ENCODE data around the gene NAPA.

Gene NAPA

DNA sequence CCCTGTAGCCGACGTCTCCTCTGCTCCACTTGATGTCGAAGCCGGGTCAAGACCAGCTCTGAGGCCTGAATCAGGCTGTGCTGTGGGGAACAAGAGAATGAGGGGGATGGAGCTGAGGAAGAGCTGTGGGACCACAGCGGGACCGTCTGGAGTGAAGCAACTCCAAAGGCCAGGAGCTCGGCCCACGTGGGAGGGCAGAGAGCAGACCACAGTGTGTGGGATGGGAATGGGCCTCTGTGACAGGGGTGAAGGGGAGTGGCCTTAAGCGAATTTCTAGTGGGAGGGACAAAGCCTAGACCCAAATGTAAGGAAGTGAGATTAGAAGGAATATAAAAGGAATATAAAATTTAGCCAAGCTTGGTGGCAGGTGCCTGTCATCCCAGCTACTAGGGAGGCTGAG lies 39.4 kb downstream of the NAPA start:
- TF ChIP-seq CTCF (IDR thresholded peaks at IDR 0.05): no peak
- H3K27me3 ChIP-seq: peaks cover 42% of the 10 kb centered on the region
- no peaks in the 10 kb centered on the region for H3K36me3 ChIP-seq
- no peaks in the 10 kb centered on the region for H3K9me3 ChIP-seq
- H3K27ac ChIP-seq: no peak overlapping the region
- H3K4me3 ChIP-seq (ENCODE audit: low read depth in 1 of 2, low read length in 1 of 2): no peak overlapping the region
- no peaks in the 10 kb centered on the region for H3K4me1 ChIP-seq (ENCODE audit: control insufficient read depth in 1 of 2, insufficient read depth in 1 of 2, low read depth in 1 of 2, low read length in 1 of 2)

DNA sequence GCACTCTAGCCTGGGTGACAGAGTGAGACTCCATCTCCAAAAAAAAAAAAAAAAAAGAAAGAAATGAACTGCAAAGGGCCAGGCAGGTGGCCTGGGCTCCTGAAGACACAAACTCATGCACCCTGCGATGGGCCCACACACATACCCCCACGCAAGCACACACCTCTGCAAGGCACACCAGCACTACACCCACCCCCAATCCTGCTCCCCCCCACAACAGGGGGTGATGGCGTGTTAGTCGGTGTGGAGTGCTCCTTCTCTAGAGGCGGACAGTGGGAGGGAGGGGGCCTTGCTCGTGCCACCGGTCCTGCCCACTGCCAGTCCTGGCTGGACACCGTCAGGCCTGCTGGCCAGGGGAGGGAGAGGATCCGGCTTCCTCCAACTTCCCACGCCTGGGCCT lies 41.5 kb downstream of the NAPA start:
- Histone ChIP-seq H3K9me3 (no peaks in the 10 kb centered on the region), H3K4me1 (ENCODE audit: control insufficient read depth in 1 of 2, insufficient read depth in 1 of 2, low read depth in 1 of 2, low read length in 1 of 2) (no peaks in the 10 kb centered on the region), H3K27ac (no peak overlapping the region), H3K4me3 (ENCODE audit: low read depth in 1 of 2, low read length in 1 of 2) (no peak overlapping the region), H3K27me3 (peaks cover 48% of the 10 kb centered on the region), H3K36me3 (no peaks in the 10 kb centered on the region)
- TF ChIP-seq CTCF (IDR thresholded peaks at IDR 0.05): no peak

GRCh38 chr19:47471733-47472457 lies 43.0 kb downstream of the NAPA start, which contains the start of gene SLC8A2:
Gene SLC8A2 (minus strand): TSS chr19:47471893. CDS start chr19:47466403, 5,490 bp downstream.
- Histone ChIP-seq H3K27ac (no peak within 1 kb of the TSS), H3K27me3 (peaks cover 62% of the 10 kb centered on the region), H3K36me3 (no peaks in the 10 kb centered on the region), H3K4me3 (ENCODE audit: low read depth in 1 of 2, low read length in 1 of 2) (no peak within 1 kb of the TSS), H3K9me3 (no peaks in the 10 kb centered on the region), H3K4me1 (ENCODE audit: control insufficient read depth in 1 of 2, insufficient read depth in 1 of 2, low read depth in 1 of 2, low read length in 1 of 2) (no peaks in the 10 kb centered on the region)
- TF ChIP-seq CTCF (IDR thresholded peaks at IDR 0.05): no peak

DNA sequence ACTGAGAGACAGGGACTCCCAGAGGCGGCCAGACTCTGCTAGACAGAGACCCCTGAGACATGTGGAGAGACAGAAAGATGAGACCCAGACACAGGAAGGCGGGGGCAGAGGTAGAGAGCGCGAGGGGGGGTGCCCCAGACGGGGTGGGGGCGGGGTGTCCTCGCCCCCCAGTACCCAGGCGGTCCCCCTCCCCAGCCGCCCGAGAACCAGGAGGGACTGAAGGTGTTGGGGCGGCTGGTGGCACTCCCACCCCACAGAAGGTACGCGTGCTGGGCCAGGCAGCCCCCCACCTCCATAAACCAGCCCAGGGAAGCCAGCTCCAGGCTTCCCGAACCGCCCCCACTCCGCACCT lies 43.5 kb downstream of the NAPA start:
- no peak overlapping the region for H3K4me3 ChIP-seq (ENCODE audit: low read depth in 1 of 2, low read length in 1 of 2)
- H3K27me3 ChIP-seq: peaks cover 68% of the 10 kb centered on the region
- no peaks in the 10 kb centered on the region for H3K4me1 ChIP-seq (ENCODE audit: control insufficient read depth in 1 of 2, insufficient read depth in 1 of 2, low read depth in 1 of 2, low read length in 1 of 2)
- TF ChIP-seq CTCF (IDR thresholded peaks at IDR 0.05): no peak
- H3K36me3 ChIP-seq: no peaks in the 10 kb centered on the region
- H3K27ac ChIP-seq: no peak overlapping the region
- H3K9me3 ChIP-seq: no peaks in the 10 kb centered on the region

GRCh38 chr19:47470447-47471195 lies 44.2 kb downstream of the NAPA start:
- no peaks in the 10 kb centered on the region for H3K4me1 ChIP-seq (ENCODE audit: control insufficient read depth in 1 of 2, insufficient read depth in 1 of 2, low read depth in 1 of 2, low read length in 1 of 2)
- H3K27me3 ChIP-seq: peaks cover 75% of the 10 kb centered on the region

More at GRCh38 chr19:47470447-47471195, 44.2 kb downstream of the NAPA start:
- H3K27ac ChIP-seq: no peak overlapping the region
- H3K36me3 ChIP-seq: no peaks in the 10 kb centered on the region
- H3K9me3 ChIP-seq: no peaks in the 10 kb centered on the region
- H3K4me3 ChIP-seq (ENCODE audit: low read depth in 1 of 2, low read length in 1 of 2): no peak overlapping the region
- no peak for TF ChIP-seq CTCF (IDR thresholded peaks at IDR 0.05)

All from neutrophil (primary cell).